Upper lobe of left lung (tissue), 4 donors: ENCODE results near the gene PPP6R3.

Source experiments
- EP300 ChIP-seq, 4 donors: sonication (generic); formaldehyde crosslinking; IDR thresholded peaks; one replicate each; pipeline ENCODE4 v1.5.1; 2017; ENCODE audit warnings: antibody characterized with exemption in 4 of 4, control low read depth in 2 of 4
- TF ChIP-seq, protein P1 (sequence below), 6 experiments: fragments of 450-650 bp in 4 of 6; fragments of 200-600 bp in 2 of 6; sonication (generic) in 2 of 6; IDR thresholded peaks; one replicate each; pipeline ENCODE4 v1.5.1; 2016 to 2019; ENCODE audit warnings: antibody characterized with exemption in 6 of 6

- TF ChIP-seq, protein P1, sequence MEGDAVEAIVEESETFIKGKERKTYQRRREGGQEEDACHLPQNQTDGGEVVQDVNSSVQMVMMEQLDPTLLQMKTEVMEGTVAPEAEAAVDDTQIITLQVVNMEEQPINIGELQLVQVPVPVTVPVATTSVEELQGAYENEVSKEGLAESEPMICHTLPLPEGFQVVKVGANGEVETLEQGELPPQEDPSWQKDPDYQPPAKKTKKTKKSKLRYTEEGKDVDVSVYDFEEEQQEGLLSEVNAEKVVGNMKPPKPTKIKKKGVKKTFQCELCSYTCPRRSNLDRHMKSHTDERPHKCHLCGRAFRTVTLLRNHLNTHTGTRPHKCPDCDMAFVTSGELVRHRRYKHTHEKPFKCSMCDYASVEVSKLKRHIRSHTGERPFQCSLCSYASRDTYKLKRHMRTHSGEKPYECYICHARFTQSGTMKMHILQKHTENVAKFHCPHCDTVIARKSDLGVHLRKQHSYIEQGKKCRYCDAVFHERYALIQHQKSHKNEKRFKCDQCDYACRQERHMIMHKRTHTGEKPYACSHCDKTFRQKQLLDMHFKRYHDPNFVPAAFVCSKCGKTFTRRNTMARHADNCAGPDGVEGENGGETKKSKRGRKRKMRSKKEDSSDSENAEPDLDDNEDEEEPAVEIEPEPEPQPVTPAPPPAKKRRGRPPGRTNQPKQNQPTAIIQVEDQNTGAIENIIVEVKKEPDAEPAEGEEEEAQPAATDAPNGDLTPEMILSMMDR (IDR thresholded peaks at IDR 0.05), result no peak
- no peak for TF ChIP-seq EP300 (IDR thresholded peaks at IDR 0.05)
Observed at GRCh38 chr11:68649851-68650555, 189.5 kb downstream of the PPP6R3 start.
